Stimulated activated CD4-positive, alpha-beta T cell treated with anti-CD3 and anti-CD28 coated beads, TNF-alpha, amount 100 ng/mL, for 4 hours (primary cell): Measurements from ENCODE around the gene SYTL2.

Experiments used
- DNase-seq, 3 experiments: peaks; one replicate each; pipeline ENCODE4 v3.0.0-alpha.2; 2020; ENCODE audit warnings: low read depth in 3 of 3

Gene SYTL2

DNA sequence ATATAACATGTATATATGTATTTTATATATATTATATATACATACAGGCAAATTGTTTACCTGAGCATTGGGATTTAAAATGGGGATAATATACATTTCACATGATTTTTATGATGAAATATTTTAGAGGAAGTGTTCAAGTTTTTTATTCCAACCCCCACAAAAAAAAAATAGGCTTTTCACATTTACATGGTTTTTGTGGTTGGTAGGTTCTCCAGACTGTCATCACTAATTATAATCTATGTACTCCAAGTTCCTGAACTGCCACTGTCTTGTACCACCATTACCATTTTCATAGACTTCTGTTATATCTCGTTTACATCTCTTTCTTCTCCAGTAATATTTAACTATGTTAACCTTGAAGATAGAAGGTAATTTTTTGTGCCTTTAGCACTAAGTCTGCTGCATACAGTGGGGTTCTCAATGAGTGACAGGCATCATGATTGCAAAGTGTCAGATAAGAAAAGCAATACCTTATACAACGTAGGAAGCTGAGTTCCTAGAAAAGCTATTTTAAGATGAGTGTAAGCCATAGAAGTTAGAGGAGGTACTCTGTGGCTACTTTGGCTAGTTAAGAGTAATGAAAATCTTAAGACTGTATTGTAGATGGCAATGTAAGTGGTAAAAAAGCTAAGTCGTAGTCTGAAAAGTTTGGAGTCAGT is 158.0 kb downstream of the SYTL2 start:
- no peak for DNase-seq

- DNase-seq = no peak
Observed at GRCh38 chr11:85651118-85651517, 159.8 kb downstream of the SYTL2 start.

DNA sequence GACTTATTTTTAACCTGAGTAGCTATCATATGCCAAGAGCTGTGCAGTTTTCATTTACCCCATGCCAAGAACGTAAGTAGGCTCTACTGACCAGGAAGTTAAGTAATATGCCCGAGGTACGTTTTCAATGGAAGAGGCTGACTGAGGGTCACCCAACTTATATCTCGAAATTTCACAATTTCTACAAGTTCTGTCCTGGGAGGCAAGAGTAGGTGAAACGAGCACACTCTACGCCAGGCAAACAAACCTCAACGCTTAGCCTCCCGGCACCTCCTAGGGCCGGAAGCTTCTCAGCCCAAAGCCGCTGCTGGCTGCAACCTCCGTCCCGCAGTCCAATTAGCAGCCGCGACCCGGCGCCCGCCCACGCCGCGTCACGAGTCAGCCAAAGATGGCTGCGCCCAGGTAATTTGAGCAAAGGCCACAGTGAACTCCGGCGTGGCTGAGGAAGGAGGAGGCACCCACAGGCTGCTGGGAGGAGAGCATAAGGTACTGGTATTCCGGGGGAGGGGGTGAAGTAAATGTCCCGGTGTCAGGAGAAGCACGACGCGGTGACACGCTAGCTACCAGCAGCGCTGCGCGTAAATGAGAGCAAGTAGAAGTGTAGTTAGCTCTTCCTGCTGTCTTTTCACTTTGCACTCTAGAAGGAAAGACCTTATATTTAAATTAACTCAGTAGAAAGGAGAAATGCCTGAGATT is 163.2 kb downstream of the SYTL2 start, which contains the start of gene TMEM126A:
TSS of gene TMEM126A (plus strand) at position 364 of the 696 bp plus-strand sequence. CDS start 2,289 bp downstream, outside the sequence.
- DNase-seq = peak; percentile 86 to 90 (median 87)

DNA sequence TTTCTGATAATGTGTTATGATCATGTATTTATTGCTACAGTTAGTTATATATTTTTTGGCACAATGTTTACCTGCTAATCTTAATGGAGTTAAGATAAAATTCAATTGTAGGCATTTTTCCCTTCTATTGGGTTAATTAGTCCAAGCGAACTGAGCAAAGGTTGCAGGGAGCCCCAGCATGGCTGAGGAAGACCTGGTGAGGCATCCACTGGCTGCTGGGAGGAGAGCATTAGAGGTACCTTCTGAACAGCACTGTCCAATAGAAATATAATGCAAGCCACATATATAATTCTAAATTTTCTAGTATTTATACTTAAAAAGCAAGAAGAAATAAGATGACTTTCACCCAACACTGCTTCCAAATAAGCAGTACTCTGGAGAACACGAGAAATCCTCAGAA is 163.9 kb downstream of the SYTL2 start:
- DNase-seq = no peak
